ENCODE measurements around the gene CD34. TPM values are rescaled to one million over a fixed set of nuclear protein-coding genes. Genes with fewer than 3 reads are reported as not detected.
"Not testable (repeated sequence)": the region's sequence is repeated elsewhere in the genome, so short reads cannot be mapped to it uniquely, and the experiment has no call there.

CD34 gene
- total RNA-seq, 1 experiment from 2014 or later = 0.35 TPM

DNA sequence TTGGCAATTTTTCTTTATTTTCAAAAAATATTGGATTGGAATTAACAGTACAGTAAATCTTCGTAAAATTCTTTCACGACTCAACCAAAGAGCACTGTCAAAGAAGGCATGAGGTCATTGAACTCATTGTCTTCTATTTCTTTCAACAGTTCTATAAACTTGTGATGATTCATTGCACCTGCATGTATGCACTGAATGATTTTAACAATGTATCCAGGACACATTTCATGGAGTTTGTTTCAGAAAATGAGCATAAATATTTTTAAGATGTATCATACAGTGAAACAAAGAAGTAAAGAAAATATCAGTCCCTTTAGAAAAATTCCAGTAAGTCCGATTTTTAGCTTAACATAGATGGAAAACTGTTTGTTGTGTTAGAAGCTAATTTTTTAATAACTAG lies 33.6 kb upstream of the CD34 start:
- no peak for DNase-seq
- no peak overlapping the region for H3K23ac ChIP-seq (ENCODE audit: insufficient read length, low read depth, low read length)
- H2BK120ac ChIP-seq (ENCODE audit: low read depth, low read length, poor library complexity, severe bottlenecking) = no peak overlapping the region
- H3K27me3 Mint-ChIP-seq (ENCODE audit: low read depth) = no peaks in the 10 kb centered on the region; the same call in 1 of the 2 replicates
- H3K4me1 Mint-ChIP-seq = no peaks in the 10 kb centered on the region
- no peak overlapping the region for H2BK20ac ChIP-seq (ENCODE audit: low read depth, low read length, poor library complexity, severe bottlenecking)
- H3K4me3 Mint-ChIP-seq = no peak overlapping the region
- H3K27ac Mint-ChIP-seq = no peak overlapping the region
- no peaks in the 10 kb centered on the region for H3K9me3 ChIP-seq (ENCODE audit: control insufficient read depth, low read depth, low read length)
- no peak overlapping the region for H3K9ac ChIP-seq (ENCODE audit: extremely low read depth, insufficient read length, low read length)
- no peaks in the 10 kb centered on the region for H3K4me1 ChIP-seq (ENCODE audit: insufficient read depth, low read length)
- H2AFZ ChIP-seq (ENCODE audit: low read length) = no peak overlapping the region
- H3T11ph ChIP-seq (ENCODE audit: low read length) = no peak overlapping the region
- no peaks in the 10 kb centered on the region for H3K79me2 ChIP-seq (ENCODE audit: insufficient read depth, low read length)
- no peak overlapping the region for H2BK5ac ChIP-seq (ENCODE audit: insufficient read length, low read length)
- H4K91ac ChIP-seq (ENCODE audit: insufficient read length, low read depth, low read length) = no peak overlapping the region
- H3K18ac ChIP-seq (ENCODE audit: insufficient read length, low read depth, low read length) = no peak overlapping the region
- H3K4ac ChIP-seq (ENCODE audit: low read depth, low read length) = no peak overlapping the region
- H4K8ac ChIP-seq (replicated peaks; ENCODE audit: insufficient read length, low read depth, low read length) = no peak overlapping the region
- TF ChIP-seq, protein P1, sequence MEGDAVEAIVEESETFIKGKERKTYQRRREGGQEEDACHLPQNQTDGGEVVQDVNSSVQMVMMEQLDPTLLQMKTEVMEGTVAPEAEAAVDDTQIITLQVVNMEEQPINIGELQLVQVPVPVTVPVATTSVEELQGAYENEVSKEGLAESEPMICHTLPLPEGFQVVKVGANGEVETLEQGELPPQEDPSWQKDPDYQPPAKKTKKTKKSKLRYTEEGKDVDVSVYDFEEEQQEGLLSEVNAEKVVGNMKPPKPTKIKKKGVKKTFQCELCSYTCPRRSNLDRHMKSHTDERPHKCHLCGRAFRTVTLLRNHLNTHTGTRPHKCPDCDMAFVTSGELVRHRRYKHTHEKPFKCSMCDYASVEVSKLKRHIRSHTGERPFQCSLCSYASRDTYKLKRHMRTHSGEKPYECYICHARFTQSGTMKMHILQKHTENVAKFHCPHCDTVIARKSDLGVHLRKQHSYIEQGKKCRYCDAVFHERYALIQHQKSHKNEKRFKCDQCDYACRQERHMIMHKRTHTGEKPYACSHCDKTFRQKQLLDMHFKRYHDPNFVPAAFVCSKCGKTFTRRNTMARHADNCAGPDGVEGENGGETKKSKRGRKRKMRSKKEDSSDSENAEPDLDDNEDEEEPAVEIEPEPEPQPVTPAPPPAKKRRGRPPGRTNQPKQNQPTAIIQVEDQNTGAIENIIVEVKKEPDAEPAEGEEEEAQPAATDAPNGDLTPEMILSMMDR (conservative IDR thresholded peaks at IDR 0.05) = no peak
- no peaks in the 10 kb centered on the region for H3K79me1 ChIP-seq (ENCODE audit: insufficient read depth, low read depth, low read length, poor library complexity, severe bottlenecking)
- H3K14ac ChIP-seq (ENCODE audit: insufficient read depth, low read length) = no peak overlapping the region
- H2BK12ac ChIP-seq (ENCODE audit: insufficient read length, low read depth, low read length) = no peak overlapping the region
- no peaks in the 10 kb centered on the region for H3K23me2 ChIP-seq (ENCODE audit: insufficient read length, low read depth, low read length, poor library complexity, severe bottlenecking)
- H3K36me3 Mint-ChIP-seq (ENCODE audit: insufficient read depth in 1 of 3, low read depth in 3 of 3) = no peaks in the 10 kb centered on the region
- H4K20me1 ChIP-seq (ENCODE audit: control insufficient read depth, insufficient read depth, insufficient read length) = no peaks in the 10 kb centered on the region
- no peaks in the 10 kb centered on the region for H3K27me3 ChIP-seq (ENCODE audit: insufficient read depth, low read length)
- no peak overlapping the region for H2BK15ac ChIP-seq (ENCODE audit: low read depth, low read length)
- H3K4me2 ChIP-seq (ENCODE audit: insufficient read depth, insufficient read length, low read length) = no peak overlapping the region
- no peak overlapping the region for H3K56ac ChIP-seq (ENCODE audit: insufficient read length, low read depth, low read length)
- no peak overlapping the region for H2AK5ac ChIP-seq (ENCODE audit: insufficient read length, low read length)
- no peak overlapping the region for H3K27ac ChIP-seq (ENCODE audit: insufficient read length, low read depth, low read length)
- H4K5ac ChIP-seq (ENCODE audit: insufficient read length, low read depth, low read length) = no peak overlapping the region
- H3K9me3 Mint-ChIP-seq = no peaks in the 10 kb centered on the region
- WGBS (ENCODE audit: extremely low coverage, insufficient read length, low lambda C conversion rate) = no CpG with 5 or more reads among the region's 3 CpGs

DNA sequence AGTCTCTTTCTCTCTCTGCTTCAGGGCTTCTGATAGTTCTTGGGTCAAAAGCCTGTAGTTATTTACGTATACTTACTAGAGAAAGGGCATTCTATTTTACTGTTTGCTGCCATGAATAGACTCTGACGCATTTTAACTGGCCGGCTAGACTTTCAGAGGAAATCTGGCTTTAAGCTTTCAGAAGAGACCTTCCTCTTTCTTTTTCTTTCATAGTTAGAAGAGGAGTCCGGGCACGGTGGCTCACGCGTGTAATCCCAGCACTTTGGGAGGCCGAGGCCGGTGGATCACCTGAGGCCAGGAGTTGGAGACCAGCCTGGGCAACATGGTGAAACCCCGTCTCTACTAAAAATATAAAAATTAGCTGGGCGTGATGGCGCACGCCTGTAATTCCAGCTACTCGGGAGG lies 31.4 kb upstream of the CD34 start:
- H3K4ac ChIP-seq (ENCODE audit: low read depth, low read length); H3K9me3 ChIP-seq (ENCODE audit: control insufficient read depth, low read depth, low read length); H2AFZ ChIP-seq (ENCODE audit: low read length); H2BK120ac ChIP-seq (ENCODE audit: low read depth, low read length, poor library complexity, severe bottlenecking); H3K27ac ChIP-seq (ENCODE audit: insufficient read length, low read depth, low read length); H3K14ac ChIP-seq (ENCODE audit: insufficient read depth, low read length); H3T11ph ChIP-seq (ENCODE audit: low read length); H3K27me3 ChIP-seq (ENCODE audit: insufficient read depth, low read length); H3K4me1 ChIP-seq (ENCODE audit: insufficient read depth, low read length); H3K56ac ChIP-seq (ENCODE audit: insufficient read length, low read depth, low read length); H4K8ac ChIP-seq (replicated peaks; ENCODE audit: insufficient read length, low read depth, low read length); H3K18ac ChIP-seq (ENCODE audit: insufficient read length, low read depth, low read length); H3K27me3 Mint-ChIP-seq (ENCODE audit: low read depth); H3K27ac Mint-ChIP-seq; H3K79me1 ChIP-seq (ENCODE audit: insufficient read depth, low read depth, low read length, poor library complexity, severe bottlenecking); H3K23ac ChIP-seq (ENCODE audit: insufficient read length, low read depth, low read length); H3K9ac ChIP-seq (ENCODE audit: extremely low read depth, insufficient read length, low read length); H4K20me1 ChIP-seq (ENCODE audit: control insufficient read depth, insufficient read depth, insufficient read length); H2AK5ac ChIP-seq (ENCODE audit: insufficient read length, low read length); H2BK15ac ChIP-seq (ENCODE audit: low read depth, low read length); H3K23me2 ChIP-seq (ENCODE audit: insufficient read length, low read depth, low read length, poor library complexity, severe bottlenecking); DNase-seq; H3K4me3 Mint-ChIP-seq; H2BK5ac ChIP-seq (ENCODE audit: insufficient read length, low read length); H3K4me2 ChIP-seq (ENCODE audit: insufficient read depth, insufficient read length, low read length); H3K9me3 Mint-ChIP-seq; H2BK12ac ChIP-seq (ENCODE audit: insufficient read length, low read depth, low read length); H3K4me1 Mint-ChIP-seq; H4K91ac ChIP-seq (ENCODE audit: insufficient read length, low read depth, low read length); H3K36me3 Mint-ChIP-seq (ENCODE audit: insufficient read depth in 1 of 3, low read depth in 3 of 3); H3K79me2 ChIP-seq (ENCODE audit: insufficient read depth, low read length); H2BK20ac ChIP-seq (ENCODE audit: low read depth, low read length, poor library complexity, severe bottlenecking); H4K5ac ChIP-seq (ENCODE audit: insufficient read length, low read depth, low read length): not testable (repeated sequence)
- WGBS (ENCODE audit: extremely low coverage, insufficient read length, low lambda C conversion rate) = no CpG with 5 or more reads among the region's 14 CpGs

Data from H9 (cell line).